Uterus (tissue), 4 donors: ENCODE data around the gene RNF121. TPM values are rescaled to one million over a fixed set of nuclear protein-coding genes. Genes with fewer than 3 reads are reported as not detected.

Source experiments
- DNase-seq, 2 donors: peaks; one replicate each; pipeline ENCODE4 v3.0.0-alpha.2; 2019 to 2020
- H3K27ac ChIP-seq, 2 donors: fragments of 200-600 bp; sonication (generic); 1 replicate in 1 of 2; 2 replicates in 1 of 2; pipeline ENCODE4 v1.5.1; 2016 to 2018
- H3K27me3 ChIP-seq, 2 donors: fragments of 200-600 bp; sonication (generic); one replicate each; pipeline ENCODE4 v1.5.1; 2018 to 2019; ENCODE audit warnings: control low read depth in 1 of 2
- H3K36me3 ChIP-seq, 2 donors: fragments of 200-600 bp; sonication (generic); one replicate each; pipeline ENCODE4 v1.5.1; 2019; ENCODE audit warnings: control low read depth in 1 of 2
- H3K4me1 ChIP-seq, 2 donors: fragments of 200-600 bp; sonication (generic); one replicate each; pipeline ENCODE4 v1.5.1; 2018 to 2019; ENCODE audit warnings: control low read depth in 1 of 2
- H3K4me3 ChIP-seq, 2 donors: fragments of 200-600 bp; sonication (generic); 1 replicate in 1 of 2; 2 replicates in 1 of 2; pipeline ENCODE4 v1.5.1; 2018 to 2019; ENCODE audit warnings: mild to moderate bottlenecking in 1 of 2
- H3K9me3 ChIP-seq, 2 donors: fragments of 200-600 bp; sonication (generic); one replicate each; pipeline ENCODE4 v1.5.1; 2019; ENCODE audit warnings: control low read depth in 1 of 2
- CTCF ChIP-seq, 4 experiments: fragments of 200-600 bp in 2 of 4; fragments of 450-650 bp in 2 of 4; sonication (generic) in 2 of 4; IDR thresholded peaks; one replicate each; pipeline ENCODE4 v1.5.1; 2016 to 2019; ENCODE audit warnings: antibody characterized with exemption in 4 of 4, mild to moderate bottlenecking in 2 of 4, moderate library complexity in 1 of 4
- POLR2A ChIP-seq, 2 donors: fragments of 450-650 bp; IDR thresholded peaks; one replicate each; pipeline ENCODE4 v1.6.1; 2016; ENCODE audit warnings: antibody characterized with exemption in 2 of 2, mild to moderate bottlenecking in 1 of 2, moderate library complexity in 1 of 2
- intact Hi-C: fragments of 100-400 bp; cut with DNase I; formaldehyde crosslinking; loops from one replicate; pipeline ENCODE4 v1.15.1; 2023; ENCODE audit warnings: low total_unique reads
- total RNA-seq, 4 donors: library from RNA; depleted of rRNA in 3 of 4; stranded (reverse); fragments of >200 nt in 3 of 4; gene quantifications; one replicate each; pipeline versions ENCODE4 v1.1.0 to v1.2.4, GENCODE V29; 2014 to 2023
- donor health status: DM: yes; HTN: yes; CAD: no.

RNF121 gene
- total RNA-seq, 4 donors from 2014 or later = 3.8 to 56.2 (median 47.0) TPM

DNA sequence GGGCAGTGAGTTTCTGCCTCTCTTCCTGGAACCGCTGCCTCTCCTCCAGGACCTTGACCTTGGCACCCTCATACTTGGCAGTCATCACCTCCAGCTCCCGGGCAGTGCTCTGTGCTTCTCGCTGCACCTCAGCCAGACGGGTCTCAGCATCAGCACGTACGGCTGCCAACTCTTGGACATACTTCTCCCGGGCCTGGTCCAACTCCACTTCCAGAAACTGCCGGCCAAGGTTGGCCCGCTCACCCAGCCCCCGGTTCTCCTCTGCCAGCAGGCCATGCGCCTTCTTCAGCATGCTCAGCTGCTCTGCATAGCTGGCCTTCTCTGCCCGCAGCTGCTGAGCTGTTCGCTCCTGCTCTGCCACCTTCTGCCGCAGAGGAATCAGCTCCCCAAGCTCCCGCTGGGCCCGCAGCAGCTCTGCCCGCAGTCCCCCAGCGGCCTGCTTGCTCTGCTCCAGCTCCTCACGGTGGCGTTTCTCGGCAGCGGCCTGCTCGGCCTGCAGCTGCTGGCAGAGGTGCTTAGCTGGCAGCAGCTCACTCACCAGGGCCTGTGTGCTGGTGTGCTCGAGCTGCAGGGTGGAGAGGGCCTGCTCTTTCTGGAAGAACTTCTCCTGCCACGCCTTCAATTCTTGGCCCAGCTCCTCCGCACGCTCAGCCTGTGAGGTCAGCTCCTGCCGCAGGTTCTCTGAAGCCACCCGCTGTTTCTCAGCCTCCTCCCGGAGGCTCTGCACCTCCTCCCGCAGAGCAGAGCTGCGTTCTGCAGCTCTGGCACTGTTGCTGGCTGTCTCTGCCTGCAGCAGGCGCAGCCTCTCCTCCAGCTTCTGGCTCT, 84.3 kb downstream of the RNF121 start:
- no peak overlapping the region for H3K4me3 ChIP-seq
- H3K27me3 ChIP-seq = no peaks in the 10 kb centered on the region
- no peak for TF ChIP-seq CTCF (IDR thresholded peaks at IDR 0.05)
- TF ChIP-seq POLR2A (IDR thresholded peaks at IDR 0.05) = no peak
- H3K36me3 ChIP-seq = no peaks in the 10 kb centered on the region
- peak; percentile 80 to 81 for DNase-seq
- H3K9me3 ChIP-seq = no peaks in the 10 kb centered on the region
- H3K4me1 ChIP-seq = peaks cover 0 to 15% of the 10 kb centered on the region in 2 donors
- intact Hi-C loops = no loop called here
- H3K27ac ChIP-seq = peak overlapping the region; percentile 39 to 62

DNA sequence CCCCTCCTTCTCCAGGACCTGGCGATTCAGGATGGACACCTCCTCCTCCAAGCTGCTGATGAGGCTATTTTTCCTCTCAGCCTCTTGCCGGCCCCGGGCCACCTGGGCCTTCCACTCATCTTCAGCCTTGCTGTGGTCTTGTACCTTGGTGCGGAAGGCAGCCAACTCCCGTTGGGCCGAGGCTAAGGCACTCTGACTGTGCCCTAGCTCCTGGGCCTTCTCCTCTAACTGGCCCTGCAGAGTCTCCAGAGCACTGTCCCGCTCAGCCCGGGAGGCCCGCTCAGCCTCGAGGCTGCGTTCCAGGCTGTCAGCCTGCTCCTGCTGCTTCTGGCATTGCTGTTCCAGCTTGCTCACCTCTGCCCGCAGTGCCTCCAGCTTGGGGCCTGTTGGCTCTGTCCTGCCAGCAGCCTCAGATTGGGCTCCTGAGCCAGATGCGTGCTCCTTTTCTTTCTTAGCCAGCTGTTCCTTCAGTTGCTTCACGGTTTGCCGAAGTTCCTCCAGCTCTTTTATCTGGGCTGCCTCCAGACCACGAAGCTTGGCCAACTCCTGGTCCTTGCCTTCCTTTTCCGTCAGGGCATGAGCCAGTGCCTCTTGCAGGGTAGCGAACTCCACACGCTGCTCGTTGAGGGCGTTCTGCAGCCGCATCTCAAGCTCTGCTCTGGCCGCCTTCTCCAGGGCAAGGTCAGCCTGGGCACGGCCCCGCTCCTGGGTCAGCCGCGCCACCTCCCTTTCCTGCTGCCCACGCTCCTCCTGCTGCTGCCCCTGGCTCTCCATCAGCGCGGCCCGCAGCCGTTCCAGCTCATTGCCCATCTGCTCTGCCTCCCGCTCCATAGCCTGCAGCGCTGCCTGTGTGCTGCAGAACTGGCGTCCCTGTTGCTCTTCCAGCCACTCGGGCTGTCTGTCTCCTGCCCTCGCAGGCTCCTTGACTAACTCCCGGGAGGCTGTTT, 85.2 kb downstream of the RNF121 start:
- intact Hi-C loops = no loop called here
- TF ChIP-seq CTCF (IDR thresholded peaks at IDR 0.05) = no peak
- TF ChIP-seq POLR2A (IDR thresholded peaks at IDR 0.05) = no peak
- H3K4me1 ChIP-seq = peaks cover 0 to 15% of the 10 kb centered on the region in 2 donors
- no peaks in the 10 kb centered on the region for H3K27me3 ChIP-seq
- H3K9me3 ChIP-seq = no peaks in the 10 kb centered on the region
- H3K27ac ChIP-seq = peak overlapping the region; percentile 39 to 62
- DNase-seq = no peak
- no peak overlapping the region for H3K4me3 ChIP-seq
- no peaks in the 10 kb centered on the region for H3K36me3 ChIP-seq

- H3K27me3 ChIP-seq = no peaks in the 10 kb centered on the region
- H3K27ac ChIP-seq = peak overlapping the region; percentile 39 to 62
- peaks cover 0 to 15% of the 10 kb centered on the region in 2 donors for H3K4me1 ChIP-seq
These were observed 86.0 kb downstream of the RNF121 start for GRCh38 chr11:72014761-72015320.

DNA sequence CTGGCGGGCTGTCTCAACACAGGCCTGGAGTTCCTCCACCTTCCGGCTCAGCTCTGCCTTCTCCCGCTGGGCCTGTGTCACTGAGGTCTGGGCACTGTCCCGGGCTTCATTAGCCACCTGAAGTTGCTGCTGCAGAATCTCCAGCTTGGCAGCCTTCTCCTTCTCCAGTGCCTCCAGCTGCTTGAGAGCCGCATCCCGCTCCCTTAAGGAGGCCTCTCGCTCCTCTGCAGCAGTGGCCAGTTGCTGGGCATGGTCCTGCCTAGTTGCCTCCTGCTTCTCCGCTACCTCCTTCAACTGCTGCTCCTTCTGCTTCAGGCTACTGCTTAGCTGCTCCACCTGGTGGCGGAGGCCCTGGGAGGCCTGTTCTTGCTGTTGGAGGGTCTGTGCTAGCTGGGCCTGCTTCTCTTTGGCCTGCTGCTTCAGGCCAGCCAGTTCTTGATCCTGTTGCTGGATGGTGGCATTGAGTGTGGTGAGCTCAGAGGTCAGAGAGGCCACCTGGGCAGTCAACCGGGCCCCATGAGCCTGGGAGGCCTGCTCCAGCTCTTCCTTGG, 86.7 kb downstream of the RNF121 start:
- H3K4me1 ChIP-seq = peaks cover 0 to 15% of the 10 kb centered on the region in 2 donors
- no peaks in the 10 kb centered on the region for H3K9me3 ChIP-seq
- no peak overlapping the region for H3K27ac ChIP-seq
- TF ChIP-seq CTCF (IDR thresholded peaks at IDR 0.05) (peak in 2 of 4 experiments; percentile 5 to 13), POLR2A (IDR thresholded peaks at IDR 0.05) (no peak)
- intact Hi-C loops = no loop called here
- no peaks in the 10 kb centered on the region for H3K36me3 ChIP-seq
- no peak for DNase-seq
- no peak overlapping the region for H3K4me3 ChIP-seq
- H3K27me3 ChIP-seq = no peaks in the 10 kb centered on the region

More at GRCh38 chr11:72014761-72015320, 86.0 kb downstream of the RNF121 start:
- no peaks in the 10 kb centered on the region for H3K9me3 ChIP-seq
- TF ChIP-seq CTCF (IDR thresholded peaks at IDR 0.05) (no peak), POLR2A (IDR thresholded peaks at IDR 0.05) (no peak)
- intact Hi-C loops = no loop called here
- H3K36me3 ChIP-seq = no peaks in the 10 kb centered on the region
- no peak for DNase-seq
- H3K4me3 ChIP-seq = no peak overlapping the region
